Measurements from ENCODE around the gene MPIG6B.
A peak's percentile ranks its signal among the peaks of the same experiment; 100 is the strongest.
"Not testable (repeated sequence)": the region's sequence is repeated elsewhere in the genome, so short reads cannot be mapped to it uniquely, and the experiment has no call there.

The MPIG6B gene

GRCh38 chr6:31701666-31702404 is 21.3 kb upstream of the MPIG6B start:
- DNase-seq, result peak; percentile 72

GRCh38 chr6:31702405-31702818 is 20.8 kb upstream of the MPIG6B start:
- no peak for DNase-seq

- peak; percentile 99 for DNase-seq
Observed at GRCh38 chr6:31702819-31703716, 20.1 kb upstream of the MPIG6B start, which contains the start of gene ABHD16A. Gene ABHD16A (minus strand): TSS chr6:31703324. CDS start chr6:31703281, 43 bp downstream.

- no peak for DNase-seq
Observed at GRCh38 chr6:31705931-31706330, 17.2 kb upstream of the MPIG6B start.

GRCh38 chr6:31706599-31706998 is 16.6 kb upstream of the MPIG6B start, which contains the start of gene LY6G6F:
Gene LY6G6F (plus strand): TSS chr6:31706866. CDS start chr6:31706907, 41 bp downstream.
- no peak for DNase-seq

GRCh38 chr6:31707701-31708100 is 15.5 kb upstream of the MPIG6B start:
- DNase-seq, result no peak

GRCh38 chr6:31708224-31708623 is 14.9 kb upstream of the MPIG6B start:
- DNase-seq, result no peak

GRCh38 chr6:31709157-31709556 is 14.0 kb upstream of the MPIG6B start:
- not testable (repeated sequence) for DNase-seq

GRCh38 chr6:31710523-31711219 is 12.5 kb upstream of the MPIG6B start:
- no peak for DNase-seq

GRCh38 chr6:31711233-31711632 is 11.9 kb upstream of the MPIG6B start:
- no peak for DNase-seq

GRCh38 chr6:31712296-31712695 is 10.9 kb upstream of the MPIG6B start:
- no peak for DNase-seq

GRCh38 chr6:31713465-31713864 is 9.7 kb upstream of the MPIG6B start:
- no peak for DNase-seq

- DNase-seq, result no peak
Observed at GRCh38 chr6:31713991-31714684, 9.0 kb upstream of the MPIG6B start.

GRCh38 chr6:31715022-31715958 is 7.9 kb upstream of the MPIG6B start, which contains the start of gene LY6G6D:
Gene LY6G6D (plus strand): TSS chr6:31715348. CDS start chr6:31715356, 8 bp downstream.
- peak; percentile 50 for DNase-seq

GRCh38 chr6:31717499-31718222 is 5.5 kb upstream of the MPIG6B start:
- DNase-seq, result no peak

GRCh38 chr6:31718265-31718664 is 4.9 kb upstream of the MPIG6B start:
- no peak for DNase-seq

GRCh38 chr6:31719001-31719400 is 4.2 kb upstream of the MPIG6B start:
- no peak for DNase-seq

- DNase-seq, result no peak
Observed at GRCh38 chr6:31720196-31720770, 2.9 kb upstream of the MPIG6B start.

- DNase-seq, result no peak
Observed at GRCh38 chr6:31721351-31722020, 1.7 kb upstream of the MPIG6B start, which contains the start of gene LY6G6C. Gene LY6G6C (minus strand): TSS chr6:31721746. CDS start chr6:31721679, 67 bp downstream.
